ENCODE results near the gene TMEM209.

GRCh38 chr7:130174237-130174959 lies 30.8 kb downstream of the TMEM209 start:
- TF ChIP-seq CTCF (IDR thresholded peaks at IDR 0.05) (no peak), POLR2A (IDR thresholded peaks at IDR 0.05) (no peak)

Measured in body of pancreas (tissue), 4 donors.